GM18858 (cell line): ENCODE results near the gene APCDD1L.

Experiments
- ATAC-seq: cut with Tn5 transposase; IDR thresholded peaks from one replicate; pipeline ENCODE4 v1.9.1; 2021; ENCODE audit not compliant: unreplicated experiment

The APCDD1L gene

DNA sequence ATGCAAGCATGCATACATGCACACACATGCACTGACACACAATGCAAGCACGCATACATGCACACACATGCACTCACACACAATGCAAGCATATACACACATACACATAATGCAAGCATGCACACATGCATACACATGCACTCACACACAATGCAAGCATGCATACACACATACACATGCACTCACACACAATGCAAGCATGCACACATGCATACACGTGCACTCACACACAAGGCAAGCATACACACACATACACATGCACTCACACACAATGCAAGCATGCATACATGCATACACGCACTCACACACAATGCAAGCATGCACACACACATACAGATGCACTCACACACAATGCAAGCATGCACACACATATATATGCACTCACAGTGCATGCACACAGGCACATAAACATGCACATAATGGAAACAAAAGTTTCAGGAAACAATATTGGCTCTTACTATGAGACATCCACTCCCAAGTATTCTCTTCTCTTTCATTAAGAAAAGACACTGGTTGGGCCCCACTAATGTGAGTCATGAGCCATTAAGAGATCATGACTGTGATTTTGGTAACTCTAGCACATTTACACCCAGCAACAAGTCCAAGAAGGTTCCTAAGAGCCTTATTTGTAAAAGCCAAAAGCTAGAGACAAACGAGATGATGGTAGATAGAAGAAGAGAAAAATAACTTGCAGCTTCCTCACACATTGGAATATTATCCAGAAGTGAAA is 22.2 kb downstream of the APCDD1L start:
- ATAC-seq = no peak

DNA sequence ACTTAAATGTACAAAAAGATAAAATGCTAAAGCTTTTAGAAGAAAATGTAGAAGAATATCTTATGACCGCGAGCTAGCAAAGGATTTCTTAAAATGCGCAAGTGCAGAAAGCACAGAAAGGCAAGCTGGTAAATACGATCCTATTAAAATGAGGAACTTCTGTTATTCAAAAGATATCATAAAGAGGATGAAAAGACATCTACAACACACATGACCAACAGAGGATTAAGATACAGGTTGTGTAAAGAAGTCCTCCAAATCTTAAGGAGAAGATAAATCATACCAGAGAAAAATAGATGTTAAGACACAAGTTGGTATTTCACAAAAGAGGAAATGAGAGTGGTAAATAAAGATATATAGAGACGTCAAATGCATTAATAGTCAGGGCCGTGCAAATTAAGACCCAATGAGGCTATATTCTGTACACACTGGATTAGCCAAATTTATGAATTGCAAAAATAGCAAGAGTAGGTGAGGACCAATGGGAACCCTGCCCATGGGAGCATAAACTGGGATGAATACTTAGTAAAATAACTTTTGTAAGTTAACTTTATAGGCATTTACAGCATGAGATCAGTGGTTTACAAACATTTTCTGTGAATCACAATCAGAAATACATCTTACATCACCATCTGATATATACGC is 23.0 kb downstream of the APCDD1L start:
- ATAC-seq = no peak

DNA sequence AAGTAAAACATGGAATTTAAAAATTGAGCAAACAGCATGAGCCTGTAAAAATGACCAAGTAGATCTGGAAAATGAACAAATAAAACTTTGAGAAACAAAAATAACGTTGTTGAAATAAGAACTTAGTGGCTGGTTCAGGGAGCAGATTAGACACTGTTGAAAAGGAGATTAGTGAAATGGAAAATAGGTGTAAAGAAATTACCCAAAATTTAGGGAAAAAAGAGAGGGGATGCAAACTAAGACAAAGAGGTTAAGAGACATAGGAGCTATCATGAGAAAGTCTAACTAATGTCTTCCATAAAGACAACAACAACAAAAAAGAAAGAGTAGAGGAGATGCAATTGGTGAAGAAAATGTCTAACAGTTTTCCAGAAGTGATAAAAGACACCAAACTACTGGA is 29.0 kb downstream of the APCDD1L start:
- ATAC-seq = no peak

DNA sequence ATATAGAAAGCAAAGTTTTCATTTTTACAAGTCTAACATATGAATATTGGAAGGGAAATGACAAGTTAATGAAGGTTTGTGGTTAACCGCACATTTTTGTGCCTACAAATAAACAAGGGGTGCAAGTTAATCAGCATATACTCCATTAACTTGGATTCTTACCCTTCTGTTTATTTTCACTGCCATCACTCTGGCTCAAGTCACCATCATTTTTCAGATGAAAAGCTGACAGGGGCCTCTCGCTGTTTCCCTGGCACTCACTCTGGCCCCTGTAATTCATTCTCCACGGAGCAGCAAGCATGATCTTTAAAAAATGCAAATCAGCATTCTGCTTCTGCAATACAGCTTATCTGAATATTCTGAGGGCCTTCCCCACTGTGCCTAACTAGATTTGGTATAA is 29.8 kb downstream of the APCDD1L start:
- no peak for ATAC-seq

DNA sequence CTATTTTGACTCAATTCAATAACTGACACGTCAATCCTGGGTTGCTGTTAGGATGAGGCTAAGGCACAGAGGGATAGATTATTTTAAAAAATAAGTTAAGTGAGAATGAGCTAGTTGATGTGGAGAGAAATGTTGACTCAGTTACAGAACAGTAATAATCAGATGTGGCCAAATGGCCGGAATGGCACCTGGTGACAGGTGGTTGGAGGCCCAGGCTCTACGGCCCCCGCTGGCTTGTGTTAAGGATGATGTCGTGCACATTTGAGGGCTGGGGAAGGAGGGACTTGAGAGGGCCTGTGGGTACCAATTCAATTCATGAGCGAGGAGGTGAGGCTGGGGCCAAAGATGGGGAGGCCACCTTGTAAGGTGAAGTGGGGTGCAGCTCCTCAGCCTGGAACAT is 31.7 kb downstream of the APCDD1L start:
- ATAC-seq = no peak

DNA sequence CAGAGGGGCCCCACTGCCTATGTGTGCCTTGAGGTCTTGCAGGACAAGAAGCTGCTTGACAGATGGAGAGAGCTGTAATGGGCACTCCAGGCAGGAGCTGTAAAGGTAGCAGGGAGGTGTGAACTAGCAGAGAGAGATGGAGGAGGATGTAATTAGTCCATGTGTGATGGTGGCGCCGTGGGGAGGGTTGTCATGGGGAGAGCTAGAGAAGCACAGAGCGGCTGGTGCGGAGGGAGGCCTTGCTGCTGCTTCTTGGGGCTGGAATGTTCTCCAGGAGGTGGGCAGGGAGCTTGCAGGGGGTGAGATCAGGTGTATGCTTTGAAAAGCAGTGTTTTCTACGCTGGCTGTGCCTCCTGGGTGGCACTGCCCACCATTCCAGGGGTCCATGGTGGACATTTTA is 32.1 kb downstream of the APCDD1L start:
- no peak for ATAC-seq

DNA sequence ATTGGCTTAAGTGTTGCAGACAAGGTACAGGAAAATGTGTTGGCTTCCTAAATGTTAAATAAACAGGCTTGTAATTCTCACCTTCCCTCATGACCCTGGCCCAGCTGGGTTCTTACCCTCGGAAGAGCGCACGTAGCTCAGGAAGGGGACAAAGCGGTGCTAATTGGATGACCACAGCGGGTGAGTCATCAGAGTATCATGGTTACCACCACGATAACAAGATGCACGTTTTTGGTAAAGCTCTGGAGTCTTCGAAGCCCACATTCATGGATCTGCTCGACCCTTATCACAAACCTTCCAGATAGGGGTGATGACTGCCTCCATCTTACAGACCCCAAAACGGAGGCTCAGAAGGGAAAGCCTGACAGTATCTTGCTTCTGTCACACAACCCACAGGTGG is 32.8 kb downstream of the APCDD1L start:
- no peak for ATAC-seq

DNA sequence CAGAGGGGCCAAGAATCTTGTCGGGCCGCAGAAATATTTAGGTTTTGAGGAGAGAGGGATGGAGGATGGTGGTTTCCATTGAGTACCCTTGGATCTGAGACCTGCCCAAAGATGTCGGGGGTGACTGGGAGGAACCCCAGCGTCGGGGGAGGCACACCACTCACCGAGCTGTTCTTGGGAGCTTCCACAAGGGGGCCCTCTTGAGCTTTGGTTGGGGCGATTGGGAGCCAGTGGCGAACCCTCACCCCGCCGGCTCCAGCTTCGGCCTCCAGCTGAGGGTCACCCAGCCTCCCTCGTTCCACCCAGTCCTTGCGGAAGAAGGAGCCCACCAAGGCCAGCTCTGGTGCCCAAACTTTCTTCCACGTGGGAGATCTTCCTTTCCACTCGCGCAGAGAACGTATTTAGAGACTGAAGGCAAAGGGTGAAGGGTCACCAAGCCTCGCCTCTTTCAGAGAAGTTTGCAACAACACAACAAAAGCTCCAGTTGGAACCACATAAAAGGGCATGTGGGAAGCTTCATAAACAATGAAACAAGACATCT is 33.6 kb downstream of the APCDD1L start:
- no peak for ATAC-seq

DNA sequence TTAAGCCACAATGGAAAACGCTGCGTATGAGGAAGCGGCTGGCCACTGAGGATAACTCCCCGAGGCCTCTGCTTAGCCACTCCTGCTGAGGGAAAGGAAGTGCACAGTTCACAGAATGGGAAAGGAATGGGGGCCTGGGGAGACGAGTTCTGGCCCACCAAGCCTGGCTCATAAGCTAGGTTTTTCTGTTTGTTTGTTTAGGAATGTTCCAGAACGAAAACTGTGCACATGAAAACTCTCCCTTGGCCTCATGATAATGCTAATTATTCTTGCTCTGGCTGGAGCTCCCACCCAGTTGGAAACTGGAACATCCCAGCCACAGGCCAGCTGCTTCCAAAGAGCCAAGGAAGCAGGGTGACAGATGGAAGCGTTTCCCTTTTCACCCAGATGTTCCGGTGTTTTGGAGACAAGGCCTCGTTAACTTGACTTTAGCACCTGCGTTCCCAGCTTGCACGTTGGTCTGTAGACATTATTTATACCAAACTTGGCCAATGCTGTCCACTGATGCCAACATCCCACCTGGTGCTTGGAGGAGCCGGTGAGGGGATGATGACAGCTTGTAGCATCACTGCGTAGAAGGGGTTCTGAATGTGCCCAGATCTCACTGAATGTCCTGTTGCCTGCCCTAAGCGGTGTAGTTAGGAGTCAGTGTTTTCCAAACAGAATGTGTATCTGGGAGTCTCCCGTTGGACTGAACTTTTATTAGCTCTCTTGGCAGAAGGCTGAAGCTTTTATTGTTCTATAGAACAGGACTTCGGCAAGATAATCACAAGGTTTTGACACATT is 34.5 kb downstream of the APCDD1L start:
- no peak for ATAC-seq

DNA sequence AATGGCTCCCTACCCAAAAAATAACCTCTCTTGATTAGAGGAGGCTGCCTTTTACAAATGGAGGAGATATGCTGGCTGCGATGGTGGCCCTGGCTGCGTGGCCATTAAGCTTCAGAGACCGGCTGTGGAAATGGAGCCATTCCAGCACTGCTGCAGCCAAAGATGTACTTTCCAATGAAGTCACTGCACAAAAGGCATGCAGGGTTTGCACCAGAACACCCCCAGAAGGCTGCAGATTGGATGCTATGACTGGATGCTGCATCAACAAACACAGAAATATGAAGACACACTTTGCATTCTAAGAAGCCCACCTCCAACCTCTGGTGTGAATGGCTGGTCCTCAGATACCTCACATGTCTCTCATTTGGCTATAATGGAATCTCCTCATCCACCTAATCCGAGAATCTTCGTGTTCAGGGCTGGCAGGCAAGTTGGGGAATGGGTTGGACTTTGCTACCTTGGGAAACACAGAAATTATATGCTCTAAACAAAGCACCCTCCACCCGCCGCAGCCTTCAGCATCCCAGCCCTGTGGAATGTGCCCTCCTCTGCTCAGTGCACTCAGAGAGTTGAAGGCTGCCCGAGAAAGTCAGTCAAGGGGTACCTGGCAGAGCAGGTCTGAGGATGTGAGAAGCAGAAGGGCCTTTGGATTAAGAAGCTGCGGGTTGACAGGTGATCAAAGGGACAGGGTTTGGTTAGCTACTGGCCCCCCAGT is 35.3 kb downstream of the APCDD1L start:
- ATAC-seq = no peak

DNA sequence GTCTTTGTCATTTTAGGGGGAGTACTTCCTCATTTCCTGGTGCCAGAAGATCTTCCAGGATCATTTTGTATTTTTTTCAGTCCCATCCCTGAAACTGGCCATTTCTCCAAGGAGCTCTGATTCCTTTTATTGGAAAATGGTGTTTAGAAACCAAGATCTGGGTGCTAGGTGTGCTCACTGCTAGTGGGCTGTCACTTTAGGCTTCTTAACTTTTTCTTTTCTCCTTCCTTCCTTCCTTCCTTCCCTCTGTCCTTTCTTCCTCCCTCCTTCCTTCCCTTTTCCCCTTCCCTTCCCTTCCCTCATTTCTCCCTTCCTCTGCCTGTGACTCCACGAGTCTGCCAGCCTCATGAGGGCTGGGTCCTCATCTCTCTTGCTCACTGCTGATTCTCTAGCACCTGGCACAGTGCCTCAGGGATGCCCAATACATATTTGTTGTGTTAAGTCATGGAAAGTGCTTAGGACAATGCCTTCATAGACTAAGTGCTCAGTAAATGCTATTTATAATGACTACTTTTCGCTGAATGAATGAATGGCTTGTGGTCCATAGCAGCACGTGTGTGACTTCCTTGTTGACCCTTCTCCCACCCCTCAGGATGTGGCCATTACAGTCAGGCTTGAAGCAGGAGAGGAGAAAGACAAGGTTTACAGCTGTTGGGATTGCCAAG is 36.9 kb downstream of the APCDD1L start:
- ATAC-seq = no peak

DNA sequence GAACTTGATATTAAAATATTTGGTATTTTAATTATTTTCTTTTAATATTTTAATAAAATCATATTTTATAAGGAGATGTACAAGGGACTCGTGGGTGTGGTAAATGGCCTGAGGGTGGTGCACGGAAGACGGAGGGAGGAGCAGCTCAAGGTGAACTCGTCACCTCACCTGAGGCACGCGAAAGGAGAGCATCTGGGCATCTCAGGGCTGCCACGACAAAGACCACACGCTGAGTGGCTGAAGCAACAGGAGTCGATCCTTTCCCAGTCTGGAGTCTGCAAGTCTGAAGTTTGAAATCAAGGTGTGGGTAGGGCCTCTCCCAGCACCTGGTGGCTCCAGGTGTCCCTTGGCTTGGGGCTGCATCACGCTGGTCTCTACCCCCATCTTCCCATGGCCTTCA is 39.7 kb downstream of the APCDD1L start:
- no peak for ATAC-seq

DNA sequence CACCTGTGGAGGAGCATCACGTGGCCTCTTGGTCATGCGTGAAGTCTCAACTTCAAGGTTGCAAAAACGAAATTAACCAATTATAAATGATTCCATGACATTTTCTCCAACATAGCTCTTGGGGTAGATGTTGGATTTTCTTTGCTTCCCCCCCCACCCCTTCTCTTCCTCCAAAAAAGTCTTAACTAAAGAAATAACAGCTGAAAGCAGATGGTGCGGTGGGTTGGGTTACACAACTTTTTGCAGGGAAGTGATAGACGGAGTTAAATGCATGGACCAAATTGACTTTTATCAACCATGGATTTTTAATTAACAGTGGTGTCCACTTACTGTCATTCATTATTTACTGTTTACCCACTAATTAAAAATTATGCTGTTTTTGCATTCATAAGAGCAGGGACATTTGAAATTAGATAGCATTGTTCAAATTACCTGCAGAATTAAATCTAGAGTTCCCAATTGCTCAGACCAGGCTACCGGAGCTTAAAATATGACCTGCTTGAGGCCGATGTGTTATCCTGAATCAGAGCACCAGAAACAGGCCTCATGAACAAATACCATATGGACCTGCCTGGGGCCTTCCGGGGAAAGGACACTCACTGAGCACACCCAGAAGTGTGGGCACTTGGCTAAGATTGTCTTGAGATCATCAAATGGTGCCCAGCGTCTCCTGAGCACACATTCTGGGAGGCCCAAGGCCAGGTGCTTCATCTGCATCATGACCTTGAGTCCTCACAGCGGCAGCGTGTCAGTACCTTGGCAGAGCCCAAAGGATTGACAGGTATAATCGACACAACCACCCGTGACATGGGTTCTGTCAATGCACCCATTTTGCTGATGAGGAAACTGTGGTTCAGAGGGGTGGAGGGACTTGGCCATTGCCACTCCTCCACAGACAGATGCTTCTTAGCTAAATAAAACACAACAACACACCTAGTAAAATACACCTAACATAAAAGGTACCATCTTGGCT is 41.5 kb downstream of the APCDD1L start:
- no peak for ATAC-seq

DNA sequence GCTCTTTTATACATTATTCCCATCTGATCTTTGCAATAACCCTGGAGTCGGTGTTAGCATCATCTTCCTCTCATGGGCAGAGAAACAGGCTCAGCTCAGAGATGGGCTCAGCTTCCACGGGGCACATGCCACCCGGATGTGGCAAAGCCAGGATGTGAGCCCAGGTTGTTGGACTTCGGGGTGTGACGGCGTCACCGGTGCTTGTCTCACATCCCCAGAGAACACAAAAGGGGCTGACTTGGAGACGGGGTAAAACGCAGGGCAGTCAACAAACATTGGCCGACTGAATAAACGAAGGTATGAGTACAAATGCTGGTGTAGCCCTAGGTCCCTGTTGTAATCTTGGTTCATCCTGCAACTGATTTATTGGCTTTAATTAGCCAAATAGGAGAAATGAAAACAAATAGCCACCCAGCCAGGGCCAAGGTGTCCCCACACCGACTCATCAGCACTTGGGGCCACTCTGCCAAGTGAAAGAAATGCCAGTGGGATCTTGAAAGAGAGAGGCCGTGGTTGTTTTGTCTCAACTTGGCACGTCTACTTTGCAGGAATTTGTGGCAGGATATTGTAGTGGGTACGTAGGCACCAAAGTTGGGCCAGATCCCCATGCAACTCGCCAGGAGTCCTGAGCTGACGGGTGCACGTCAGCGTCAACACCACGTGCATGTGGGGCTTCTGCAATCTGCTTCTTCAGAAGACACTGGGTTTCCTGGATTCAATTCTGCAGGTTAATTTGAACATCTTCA is 42.8 kb downstream of the APCDD1L start:
- ATAC-seq = no peak

DNA sequence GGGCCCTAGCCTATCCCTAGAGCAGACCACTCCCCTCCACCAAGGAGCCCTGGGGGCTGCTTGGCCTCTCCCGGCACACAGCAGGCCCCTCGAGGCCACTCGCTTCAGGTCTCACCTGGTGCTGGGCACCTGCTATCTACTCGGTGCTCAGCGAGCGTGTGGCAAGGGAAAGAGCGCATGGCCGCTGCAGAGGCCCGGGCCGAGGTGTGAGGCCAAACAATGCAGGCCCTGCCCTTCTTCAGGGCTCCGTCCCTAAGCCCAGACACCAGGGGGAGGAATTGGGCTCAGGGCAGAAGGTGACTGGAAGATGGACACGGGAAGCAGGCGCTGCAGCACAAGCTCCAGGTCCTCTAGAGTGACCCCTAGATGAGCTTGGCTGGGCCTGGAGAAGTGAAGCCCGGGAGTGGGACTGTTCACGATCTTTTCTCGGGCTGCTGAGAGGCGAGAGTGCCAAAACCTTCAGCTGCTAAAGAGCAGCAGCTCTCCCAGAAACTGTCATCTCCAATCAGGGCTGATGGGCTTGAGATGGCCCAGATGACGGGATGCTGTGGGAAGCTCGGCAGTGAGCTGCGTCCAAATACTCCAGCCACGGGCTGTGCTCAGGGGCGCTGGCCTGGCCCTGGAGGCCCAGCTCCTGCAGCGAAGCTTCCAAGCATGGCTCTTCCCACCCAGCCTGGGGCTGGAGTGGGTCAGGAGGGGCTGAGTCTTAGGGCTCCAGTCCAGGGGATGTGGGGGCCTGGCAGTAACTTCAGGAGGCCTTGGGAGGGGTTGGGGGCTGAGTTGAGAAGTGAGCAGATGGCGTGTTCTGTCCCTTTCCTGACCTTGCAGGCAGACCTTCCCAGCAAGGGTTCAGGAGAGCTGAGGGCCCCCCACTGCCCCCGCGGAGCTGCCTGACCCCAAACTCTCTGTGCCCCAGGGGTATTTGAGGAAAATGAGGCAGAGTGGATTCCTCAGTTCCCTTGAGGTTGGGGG is 43.7 kb downstream of the APCDD1L start:
- ATAC-seq = no peak

DNA sequence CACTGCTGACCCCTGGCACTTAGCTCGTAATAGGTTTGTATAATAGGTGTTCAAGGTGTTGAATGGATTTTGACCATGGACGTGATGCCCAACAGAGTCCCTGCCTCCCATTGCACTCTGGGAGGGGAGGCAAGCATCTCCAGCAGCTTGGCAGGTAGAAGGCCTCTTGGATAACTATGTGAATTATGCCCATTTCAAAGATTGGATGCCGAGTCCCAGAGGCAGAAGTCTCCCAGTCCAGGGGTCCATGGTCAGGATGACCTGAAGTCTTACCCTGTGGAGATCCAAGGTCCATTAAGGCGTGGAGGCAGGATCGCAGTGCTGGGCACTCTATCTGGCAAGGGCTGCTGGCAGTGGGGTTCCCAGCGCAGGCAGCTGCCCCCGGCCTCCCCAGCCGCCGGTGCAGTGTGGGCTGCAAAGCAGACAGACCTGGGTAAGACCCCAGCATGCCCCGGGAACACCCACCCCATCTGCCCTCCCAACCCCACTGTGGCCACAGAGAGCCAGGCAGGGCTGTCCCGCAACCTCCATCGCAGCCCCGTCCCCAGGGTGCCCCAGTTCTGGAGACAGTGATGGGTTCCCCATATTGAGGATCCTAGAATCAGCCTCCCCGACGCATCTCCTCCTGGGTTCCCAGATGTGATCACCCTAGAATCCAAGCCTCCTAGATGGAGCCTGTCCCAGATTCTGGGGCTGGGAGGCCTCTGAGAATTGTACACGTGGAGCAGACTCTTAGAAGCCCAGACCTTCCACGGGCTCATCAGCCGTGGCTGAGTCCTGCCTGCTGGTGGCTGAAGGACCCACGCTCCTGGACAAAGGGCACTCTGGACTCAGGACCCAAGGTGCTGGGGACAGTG is 44.6 kb downstream of the APCDD1L start:
- no peak for ATAC-seq

DNA sequence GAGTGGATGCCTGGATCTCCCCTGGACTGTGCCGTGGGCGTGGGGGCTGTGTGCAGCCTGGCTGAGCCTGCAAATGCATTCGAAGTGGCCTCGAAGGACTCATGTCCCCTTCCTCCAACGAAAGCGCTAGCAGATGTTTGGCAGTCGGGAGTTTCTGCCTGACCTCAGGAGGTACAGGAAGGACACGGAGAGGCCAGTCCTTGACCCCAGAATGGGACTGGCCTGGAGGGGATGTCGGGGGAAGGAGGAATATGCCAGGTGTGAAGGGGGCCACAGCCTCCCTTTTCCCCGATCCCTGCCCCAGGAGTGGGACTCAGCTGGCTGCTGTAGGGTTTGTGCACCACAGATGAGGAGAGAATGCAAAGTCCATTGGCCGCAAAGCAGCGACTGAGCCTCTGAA is 45.6 kb downstream of the APCDD1L start:
- no peak for ATAC-seq
